AG09319 (cell line): ENCODE data around the gene DGCR2.
"Not testable (repeated sequence)": the region's sequence is repeated elsewhere in the genome, so short reads cannot be mapped to it uniquely, and the experiment has no call there.

Experiments used
- DNase-seq: peaks from one replicate; pipeline ENCODE4 v3.0.0-alpha.2; 2010; ENCODE audit warnings: low read depth; ENCODE audit errors: extremely low read depth
- TF ChIP-seq, protein P1 (sequence below): IDR thresholded peaks from 2 replicates; pipeline ENCODE4 v1.5.1; 2011; ENCODE audit warnings: low read depth, mild to moderate bottlenecking, inconsistent platforms, low read length, moderate library complexity

DGCR2 gene

DNA sequence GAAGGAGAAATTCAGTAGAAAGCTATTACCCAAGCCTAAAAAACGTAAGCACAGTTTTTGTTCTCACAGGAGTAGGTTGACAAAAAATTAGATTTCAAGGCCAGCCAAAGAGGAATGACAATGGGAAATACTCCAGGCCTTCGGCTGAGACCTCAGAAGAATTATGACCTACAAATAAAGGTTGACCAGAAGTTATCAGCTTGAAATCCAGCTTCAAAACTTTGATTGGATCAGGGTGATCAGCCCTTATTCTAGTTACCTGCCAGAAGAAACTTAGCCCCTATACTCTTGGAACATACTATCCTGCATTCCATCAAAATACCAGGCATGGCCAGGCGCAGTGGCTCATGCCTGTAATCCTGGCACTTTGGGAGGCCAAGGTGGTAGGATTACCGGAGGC lies 117.7 kb downstream of the DGCR2 start:
- TF ChIP-seq, protein P1, sequence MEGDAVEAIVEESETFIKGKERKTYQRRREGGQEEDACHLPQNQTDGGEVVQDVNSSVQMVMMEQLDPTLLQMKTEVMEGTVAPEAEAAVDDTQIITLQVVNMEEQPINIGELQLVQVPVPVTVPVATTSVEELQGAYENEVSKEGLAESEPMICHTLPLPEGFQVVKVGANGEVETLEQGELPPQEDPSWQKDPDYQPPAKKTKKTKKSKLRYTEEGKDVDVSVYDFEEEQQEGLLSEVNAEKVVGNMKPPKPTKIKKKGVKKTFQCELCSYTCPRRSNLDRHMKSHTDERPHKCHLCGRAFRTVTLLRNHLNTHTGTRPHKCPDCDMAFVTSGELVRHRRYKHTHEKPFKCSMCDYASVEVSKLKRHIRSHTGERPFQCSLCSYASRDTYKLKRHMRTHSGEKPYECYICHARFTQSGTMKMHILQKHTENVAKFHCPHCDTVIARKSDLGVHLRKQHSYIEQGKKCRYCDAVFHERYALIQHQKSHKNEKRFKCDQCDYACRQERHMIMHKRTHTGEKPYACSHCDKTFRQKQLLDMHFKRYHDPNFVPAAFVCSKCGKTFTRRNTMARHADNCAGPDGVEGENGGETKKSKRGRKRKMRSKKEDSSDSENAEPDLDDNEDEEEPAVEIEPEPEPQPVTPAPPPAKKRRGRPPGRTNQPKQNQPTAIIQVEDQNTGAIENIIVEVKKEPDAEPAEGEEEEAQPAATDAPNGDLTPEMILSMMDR, result no peak
- DNase-seq, result no peak

DNA sequence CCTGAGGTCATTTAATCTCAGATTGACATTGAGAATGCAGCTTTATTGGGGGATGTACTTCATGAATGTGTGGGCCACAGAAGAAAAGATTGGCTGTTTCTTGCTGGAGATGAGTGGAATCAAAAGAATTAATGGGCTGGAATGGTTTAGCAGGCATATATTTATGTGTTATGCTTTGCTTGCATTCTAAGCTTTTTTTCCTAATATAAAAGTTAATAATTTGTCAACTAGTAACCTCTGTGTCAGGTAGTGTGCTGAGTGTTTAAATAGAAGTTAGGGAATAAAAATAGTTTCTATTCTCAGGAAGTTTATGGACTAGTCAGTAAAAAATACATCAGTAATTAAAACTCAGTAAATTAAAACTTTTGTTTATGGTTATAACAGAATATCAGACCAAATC lies 118.7 kb downstream of the DGCR2 start:
- TF ChIP-seq, protein P1, result no peak

DNA sequence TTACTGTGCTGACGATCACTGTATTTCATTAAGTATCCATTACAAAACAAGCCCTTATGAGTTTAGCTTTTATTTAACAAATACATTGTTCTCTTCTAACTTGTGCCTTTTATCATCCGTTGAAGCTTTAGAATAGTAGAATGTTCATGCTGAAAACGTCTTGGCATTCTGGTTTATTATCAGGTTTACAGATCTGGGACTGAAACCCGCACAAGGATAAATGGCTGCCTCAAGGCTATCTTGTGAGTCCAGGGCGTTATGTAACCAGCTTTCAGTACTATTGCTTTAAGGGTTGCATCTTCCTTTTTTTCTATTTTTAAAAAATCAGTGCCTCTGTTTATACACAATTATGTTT lies 119.6 kb downstream of the DGCR2 start:
- TF ChIP-seq, protein P1, result no peak
- no peak for DNase-seq

More for the DNA sequence above, 118.7 kb downstream of the DGCR2 start:
- no peak for DNase-seq

DNA sequence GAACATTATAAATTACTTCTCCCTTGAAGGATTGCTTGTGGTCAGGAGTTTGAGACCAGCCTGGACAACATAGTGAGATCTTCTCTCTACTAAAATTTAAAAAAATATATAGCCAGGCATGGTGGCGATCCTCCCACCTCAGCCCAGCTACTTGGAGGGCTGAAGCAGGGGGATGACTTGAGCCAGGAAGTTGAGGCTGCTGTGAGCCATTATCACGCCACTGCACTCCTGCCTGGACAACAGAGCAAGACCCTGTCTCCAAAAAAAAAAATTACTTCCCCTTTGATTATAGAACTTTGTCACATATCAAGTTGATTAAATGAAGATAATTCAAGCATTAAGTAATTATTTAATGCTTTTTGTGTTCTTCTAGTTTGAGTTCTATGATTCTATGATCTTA lies 121.0 kb downstream of the DGCR2 start:
- TF ChIP-seq, protein P1, result no peak
- DNase-seq, result no peak

DNA sequence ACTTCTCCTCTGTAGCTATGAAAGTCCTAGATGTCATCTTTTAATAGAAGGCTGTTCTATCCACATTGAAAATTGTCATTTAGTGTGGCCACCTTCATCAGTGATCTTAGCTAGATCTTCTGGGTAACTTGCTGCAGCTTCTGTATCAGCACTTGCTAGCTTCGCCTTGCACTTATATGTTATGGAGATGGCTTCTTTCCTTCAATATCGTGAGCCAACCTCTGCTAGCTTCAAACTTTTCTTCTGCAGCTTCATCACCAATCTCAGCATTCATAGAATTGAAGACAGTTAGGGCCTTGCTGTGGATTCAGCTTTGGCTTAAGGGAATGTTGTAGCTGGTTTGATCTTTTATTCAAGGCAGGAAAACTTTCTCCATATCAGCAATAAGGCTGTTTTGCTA lies 122.1 kb downstream of the DGCR2 start:
- not testable (repeated sequence) for DNase-seq

DNA sequence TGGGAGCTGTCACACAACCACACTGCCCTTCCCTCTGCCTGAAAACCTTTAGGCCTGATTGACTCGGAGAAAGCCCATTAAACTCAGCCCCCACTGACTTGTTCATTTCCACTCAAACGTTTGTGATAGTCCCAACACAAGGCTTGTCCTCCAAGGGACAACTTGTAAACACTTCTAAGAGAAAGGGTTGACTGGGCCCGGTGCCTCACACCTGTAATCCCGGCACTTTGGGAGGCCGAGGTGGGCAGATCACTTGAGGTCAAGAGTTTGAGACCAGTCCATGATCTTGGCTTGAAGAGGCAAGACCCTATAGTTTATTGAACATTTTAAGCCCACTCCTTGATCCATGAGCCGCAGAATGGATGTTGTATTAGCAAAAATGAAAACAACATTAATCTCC lies 122.8 kb downstream of the DGCR2 start:
- DNase-seq, result no peak
- TF ChIP-seq, protein P1, result no peak

DNA sequence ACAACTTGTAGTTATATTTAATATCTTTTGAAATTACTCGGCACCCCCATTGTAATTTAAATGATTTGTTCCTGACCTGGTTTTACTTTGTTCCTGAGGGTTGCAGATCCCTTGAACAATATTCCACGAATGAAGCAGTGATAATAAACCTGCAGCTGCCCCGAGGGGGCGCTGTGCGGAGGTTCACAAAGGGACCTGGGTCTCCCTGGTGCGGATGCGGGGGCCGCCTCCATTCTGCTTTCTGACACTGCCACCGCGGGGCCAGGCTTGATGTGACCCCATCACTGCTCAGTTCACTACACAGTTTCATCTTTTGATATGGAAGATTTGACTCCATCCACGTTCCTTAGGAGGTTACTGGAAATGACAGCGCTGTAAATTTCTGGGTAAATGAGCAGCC lies 123.2 kb downstream of the DGCR2 start:
- TF ChIP-seq, protein P1, result no peak
- no peak for DNase-seq

DNA sequence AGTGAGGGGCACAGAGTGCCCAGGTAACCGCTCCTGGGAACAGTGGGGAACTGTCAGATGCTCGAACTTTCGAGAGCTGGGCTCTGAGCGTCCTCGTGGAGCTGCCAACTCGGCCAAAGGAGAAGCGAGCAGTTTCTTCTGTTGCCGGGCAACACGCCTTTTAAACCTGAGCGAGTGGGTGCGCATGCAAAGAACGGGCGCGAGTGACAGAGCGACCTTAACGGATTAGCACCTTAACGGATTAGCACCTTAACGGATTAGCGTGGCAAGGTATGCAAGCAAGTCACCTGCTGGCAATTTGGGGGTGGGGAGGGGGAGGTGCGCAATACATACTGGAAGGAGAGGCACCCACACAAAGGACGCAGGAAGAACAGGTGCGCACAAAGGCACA lies 124.3 kb downstream of the DGCR2 start:
- no peak for DNase-seq
- TF ChIP-seq, protein P1, result no peak
